ENCODE measurements around the gene FCSK.

The FCSK gene

GRCh38 chr16:70467113-70467512 is 12.7 kb downstream of the FCSK start:
- no peak overlapping the region for H3K4me3 ChIP-seq (ENCODE audit: low read length)
- no peak overlapping the region for H3K27ac ChIP-seq (ENCODE audit: low read length)
- no peak overlapping the region for H3K4me2 ChIP-seq (ENCODE audit: low read length)
- H3K4me1 ChIP-seq (ENCODE audit: low read length): peaks cover 5% of the 10 kb centered on the region; the same call in 1 of the 2 replicates
- H3K9me3 ChIP-seq (ENCODE audit: insufficient read depth, low read length): no peaks in the 10 kb centered on the region
- no peaks in the 10 kb centered on the region for H3K79me2 ChIP-seq (ENCODE audit: low read length)
- H3K27me3 ChIP-seq (ENCODE audit: low read depth, low read length): no peaks in the 10 kb centered on the region
- H3K36me3 ChIP-seq (replicated peaks; ENCODE audit: low read depth, low read length): peaks cover 2% of the 10 kb centered on the region
- no peak for TF ChIP-seq EZH2phosphoT487 (IDR thresholded peaks at IDR 0.05; ENCODE audit: low read depth)
- TF ChIP-seq CTCF (IDR thresholded peaks at IDR 0.05; ENCODE audit: low read depth, low read length): peak; percentile 25
- no peak overlapping the region for H3K9ac ChIP-seq (ENCODE audit: low read length)
- no peaks in the 10 kb centered on the region for H4K20me1 ChIP-seq (ENCODE audit: insufficient read depth, low read length)
- no peak overlapping the region for H2AFZ ChIP-seq (ENCODE audit: low read depth, low read length)

GRCh38 chr16:70467608-70468007 is 13.2 kb downstream of the FCSK start:
- Histone ChIP-seq H3K4me1 (ENCODE audit: low read length) (peaks cover 5% of the 10 kb centered on the region; the same call in 1 of the 2 replicates), H3K27ac (ENCODE audit: low read length) (no peak overlapping the region), H3K4me2 (ENCODE audit: low read length) (no peak overlapping the region), H3K27me3 (ENCODE audit: low read depth, low read length) (no peaks in the 10 kb centered on the region), H4K20me1 (ENCODE audit: insufficient read depth, low read length) (no peaks in the 10 kb centered on the region), H3K9me3 (ENCODE audit: insufficient read depth, low read length) (no peaks in the 10 kb centered on the region), H3K9ac (ENCODE audit: low read length) (no peak overlapping the region), H3K79me2 (ENCODE audit: low read length) (no peaks in the 10 kb centered on the region), H3K36me3 (replicated peaks; ENCODE audit: low read depth, low read length) (peaks cover 2% of the 10 kb centered on the region), H3K4me3 (ENCODE audit: low read length) (no peak overlapping the region), H2AFZ (ENCODE audit: low read depth, low read length) (no peak overlapping the region)
- TF ChIP-seq CTCF (IDR thresholded peaks at IDR 0.05; ENCODE audit: low read depth, low read length) (no peak), EZH2phosphoT487 (IDR thresholded peaks at IDR 0.05; ENCODE audit: low read depth) (no peak)

GRCh38 chr16:70468776-70469525 is 14.6 kb downstream of the FCSK start:
- Histone ChIP-seq H4K20me1 (ENCODE audit: insufficient read depth, low read length) (no peaks in the 10 kb centered on the region), H3K9ac (ENCODE audit: low read length) (no peak overlapping the region), H3K79me2 (ENCODE audit: low read length) (no peaks in the 10 kb centered on the region), H3K4me3 (ENCODE audit: low read length) (no peak overlapping the region), H3K4me1 (ENCODE audit: low read length) (peaks cover 11% of the 10 kb centered on the region; the same call in 1 of the 2 replicates), H3K27me3 (ENCODE audit: low read depth, low read length) (no peaks in the 10 kb centered on the region), H3K36me3 (replicated peaks; ENCODE audit: low read depth, low read length) (peaks cover 2% of the 10 kb centered on the region), H3K27ac (ENCODE audit: low read length) (no peak overlapping the region), H3K9me3 (ENCODE audit: insufficient read depth, low read length) (no peaks in the 10 kb centered on the region), H3K4me2 (ENCODE audit: low read length) (no peak overlapping the region), H2AFZ (ENCODE audit: low read depth, low read length) (no peak overlapping the region)
- TF ChIP-seq EZH2phosphoT487 (IDR thresholded peaks at IDR 0.05; ENCODE audit: low read depth) (no peak), CTCF (IDR thresholded peaks at IDR 0.05; ENCODE audit: low read depth, low read length) (no peak)

- peaks cover 3% of the 10 kb centered on the region for H3K36me3 ChIP-seq (replicated peaks; ENCODE audit: low read depth, low read length)
- no peaks in the 10 kb centered on the region for H3K79me2 ChIP-seq (ENCODE audit: low read length)
- no peak overlapping the region for H3K4me3 ChIP-seq (ENCODE audit: low read length)
- H4K20me1 ChIP-seq (ENCODE audit: insufficient read depth, low read length): no peaks in the 10 kb centered on the region
- H3K27ac ChIP-seq (ENCODE audit: low read length): no peak overlapping the region
- H3K27me3 ChIP-seq (ENCODE audit: low read depth, low read length): no peaks in the 10 kb centered on the region
- TF ChIP-seq EZH2phosphoT487 (IDR thresholded peaks at IDR 0.05; ENCODE audit: low read depth) (no peak), CTCF (IDR thresholded peaks at IDR 0.05; ENCODE audit: low read depth, low read length) (no peak)
- peaks cover 24% of the 10 kb centered on the region for H3K4me1 ChIP-seq (ENCODE audit: low read length)
- no peak overlapping the region for H3K4me2 ChIP-seq (ENCODE audit: low read length)
- no peak overlapping the region for H2AFZ ChIP-seq (ENCODE audit: low read depth, low read length)
- H3K9ac ChIP-seq (ENCODE audit: low read length): no peak overlapping the region
- H3K9me3 ChIP-seq (ENCODE audit: insufficient read depth, low read length): no peaks in the 10 kb centered on the region
Observed at GRCh38 chr16:70470141-70470926, 15.9 kb downstream of the FCSK start.

Data from OCI-LY3 (cell line).